Suprapubic skin (tissue), 4 donors: ENCODE results near the gene ZCCHC7.

Source experiments
- EP300 ChIP-seq: sonication (generic); formaldehyde crosslinking; IDR thresholded peaks from one replicate; pipeline ENCODE4 v1.6.1; 2017; ENCODE audit warnings: antibody characterized with exemption
- POLR2A ChIP-seq, 2 donors: fragments of 450-650 bp; IDR thresholded peaks; one replicate each; pipeline ENCODE4 v1.6.1; 2017; ENCODE audit warnings: antibody characterized with exemption in 2 of 2, mild to moderate bottlenecking in 2 of 2, moderate library complexity in 2 of 2
- POLR2AphosphoS5 ChIP-seq, 3 donors: sonication (generic); formaldehyde crosslinking; IDR thresholded peaks; one replicate each; pipeline ENCODE4 v1.6.1; 2017; ENCODE audit warnings: antibody characterized with exemption in 3 of 3
- TF ChIP-seq, protein P1 (sequence below), 2 donors: fragments of 200-600 bp in 1 of 2; fragments of 450-650 bp in 1 of 2; sonication (generic) in 1 of 2; IDR thresholded peaks; one replicate each; pipeline ENCODE4 v1.5.1; 2016 to 2019; ENCODE audit warnings: antibody characterized with exemption in 2 of 2, mild to moderate bottlenecking in 1 of 2, moderate library complexity in 1 of 2

DNA sequence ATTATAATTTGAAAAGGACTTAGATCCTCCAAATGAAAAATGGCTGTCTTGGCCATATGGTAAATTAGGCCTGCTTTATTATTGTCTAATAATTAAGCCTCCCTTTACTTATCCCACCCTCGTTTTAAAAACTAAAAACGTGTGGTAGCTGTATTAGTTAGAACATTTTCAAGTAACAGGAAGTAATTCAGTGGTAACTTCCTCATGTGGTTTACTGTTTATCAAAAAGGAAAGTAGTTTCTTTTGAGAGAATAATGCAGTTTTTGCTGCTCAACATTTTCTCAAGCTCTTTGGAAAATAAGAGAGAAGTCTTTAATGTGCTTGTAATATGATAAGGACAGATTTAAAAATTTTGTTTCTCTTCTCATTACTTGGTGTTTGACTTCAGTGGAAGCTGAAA, 26.0 kb downstream of the ZCCHC7 start:
- TF ChIP-seq POLR2A (IDR thresholded peaks at IDR 0.05): no peak
- no peak for TF ChIP-seq EP300
- TF ChIP-seq, protein P1, sequence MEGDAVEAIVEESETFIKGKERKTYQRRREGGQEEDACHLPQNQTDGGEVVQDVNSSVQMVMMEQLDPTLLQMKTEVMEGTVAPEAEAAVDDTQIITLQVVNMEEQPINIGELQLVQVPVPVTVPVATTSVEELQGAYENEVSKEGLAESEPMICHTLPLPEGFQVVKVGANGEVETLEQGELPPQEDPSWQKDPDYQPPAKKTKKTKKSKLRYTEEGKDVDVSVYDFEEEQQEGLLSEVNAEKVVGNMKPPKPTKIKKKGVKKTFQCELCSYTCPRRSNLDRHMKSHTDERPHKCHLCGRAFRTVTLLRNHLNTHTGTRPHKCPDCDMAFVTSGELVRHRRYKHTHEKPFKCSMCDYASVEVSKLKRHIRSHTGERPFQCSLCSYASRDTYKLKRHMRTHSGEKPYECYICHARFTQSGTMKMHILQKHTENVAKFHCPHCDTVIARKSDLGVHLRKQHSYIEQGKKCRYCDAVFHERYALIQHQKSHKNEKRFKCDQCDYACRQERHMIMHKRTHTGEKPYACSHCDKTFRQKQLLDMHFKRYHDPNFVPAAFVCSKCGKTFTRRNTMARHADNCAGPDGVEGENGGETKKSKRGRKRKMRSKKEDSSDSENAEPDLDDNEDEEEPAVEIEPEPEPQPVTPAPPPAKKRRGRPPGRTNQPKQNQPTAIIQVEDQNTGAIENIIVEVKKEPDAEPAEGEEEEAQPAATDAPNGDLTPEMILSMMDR (IDR thresholded peaks at IDR 0.05): no peak
- TF ChIP-seq POLR2AphosphoS5 (IDR thresholded peaks at IDR 0.05): no peak
